Thoracic aorta (tissue), 2 donors: ENCODE measurements around the gene CNDP2. TPM values are rescaled to one million over a fixed set of nuclear protein-coding genes. Genes with fewer than 3 reads are reported as not detected.

Experiments used
- ATAC-seq: fragments of 150-250 bp; one replicate; pipeline ENCODE4 v1.8.0; 2017; ENCODE audit warnings: low read depth; ENCODE audit not compliant: insufficient number of reproducible peaks, low FRiP score
- DNase-seq: peaks from one replicate; pipeline ENCODE4 v3.0.0-alpha.2; 2020; ENCODE audit warnings: low spot score
- H3K27ac ChIP-seq, 2 donors: fragments of 200-600 bp; sonication (generic); 1 replicate in 1 of 2; 2 replicates in 1 of 2; pipeline ENCODE4 v1.5.1; 2016; ENCODE audit warnings: mild to moderate bottlenecking in 2 of 2, moderate library complexity in 2 of 2
- H3K27me3 ChIP-seq: fragments of 200-600 bp; sonication (generic); replicated peaks from 2 replicates; pipeline ENCODE4 v1.6.0; 2016; ENCODE audit warnings: mild to moderate bottlenecking; ENCODE audit not compliant: insufficient read depth
- H3K36me3 ChIP-seq: fragments of 200-600 bp; sonication (generic); one replicate; pipeline ENCODE4 v1.5.1; 2016
- H3K4me1 ChIP-seq, 2 donors: fragments of 200-600 bp; sonication (generic); 1 replicate in 1 of 2; 2 replicates in 1 of 2; pipeline versions ENCODE4 v1.5.1 to v1.6.0; 2016; ENCODE audit warnings: low read depth in 2 of 2, mild to moderate bottlenecking in 1 of 2; ENCODE audit not compliant: control insufficient read depth in 1 of 2
- H3K4me3 ChIP-seq: fragments of 200-600 bp; sonication (generic); 2 replicates; pipeline ENCODE4 v1.5.1; 2016; ENCODE audit warnings: mild to moderate bottlenecking
- H3K9me3 ChIP-seq: fragments of 200-600 bp; sonication (generic); 2 replicates; pipeline ENCODE4 v1.5.1; 2016
- total RNA-seq, 2 donors: library from RNA; depleted of rRNA; stranded (reverse); fragments of >200 nt; gene quantifications; one replicate each; pipeline versions ENCODE4 v1.1.0 to v1.2.3, GENCODE V29; 2016
- TF ChIP-seq, protein P1 (sequence below): fragments of 200-600 bp; sonication (generic); IDR thresholded peaks from one replicate; pipeline ENCODE4 v1.5.1; 2019; ENCODE audit warnings: antibody characterized with exemption

The CNDP2 gene
- total RNA-seq, 2 donors from 2014 or later = 44.3 to 106 TPM

DNA sequence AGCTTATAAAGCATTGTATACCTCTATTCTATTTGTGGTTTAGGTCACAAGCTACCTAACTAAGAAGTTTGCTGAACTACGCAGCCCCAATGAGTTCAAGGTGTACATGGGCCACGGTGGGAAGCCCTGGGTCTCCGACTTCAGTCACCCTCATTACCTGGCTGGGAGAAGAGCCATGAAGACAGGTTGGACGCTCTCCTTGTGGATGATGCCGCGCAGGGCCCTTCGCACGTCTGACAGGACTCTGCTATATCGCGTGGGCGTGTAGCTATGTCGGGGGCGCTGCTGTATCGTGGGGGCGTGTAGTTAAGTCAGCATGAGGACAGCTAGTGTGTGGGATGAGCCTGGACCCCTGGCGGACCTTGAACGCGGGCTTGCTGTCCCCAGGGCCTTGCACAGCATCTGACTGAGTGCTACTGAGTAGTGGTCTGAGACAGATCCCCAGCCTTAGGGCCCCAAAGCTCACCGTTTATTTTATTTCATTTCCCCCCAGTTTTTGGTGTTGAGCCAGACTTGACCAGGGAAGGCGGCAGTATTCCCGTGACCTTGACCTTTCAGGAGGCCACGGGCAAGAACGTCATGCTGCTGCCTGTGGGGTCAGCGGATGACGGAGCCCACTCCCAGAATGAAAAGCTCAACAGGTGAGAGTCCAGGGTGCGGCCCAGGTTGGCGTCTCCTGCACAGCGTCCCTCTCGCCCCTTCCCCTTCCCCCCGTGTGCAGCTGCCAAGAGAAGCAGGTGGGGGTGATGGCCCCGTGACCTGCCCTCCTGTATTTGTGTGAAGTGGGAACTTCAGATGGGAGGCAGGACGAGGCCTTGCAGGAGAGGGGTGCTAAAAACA is 22.5 kb downstream of the CNDP2 start:
- ATAC-seq (no peak), DNase-seq (no peak)
- H3K27ac ChIP-seq = no peak overlapping the region
- no peak overlapping the region for H3K4me3 ChIP-seq
- H3K27me3 ChIP-seq = no peaks in the 10 kb centered on the region
- H3K4me1 ChIP-seq = no peaks in the 10 kb centered on the region
- H3K36me3 ChIP-seq = peaks cover 45% of the 10 kb centered on the region
- no peaks in the 10 kb centered on the region for H3K9me3 ChIP-seq
- TF ChIP-seq, protein P1, sequence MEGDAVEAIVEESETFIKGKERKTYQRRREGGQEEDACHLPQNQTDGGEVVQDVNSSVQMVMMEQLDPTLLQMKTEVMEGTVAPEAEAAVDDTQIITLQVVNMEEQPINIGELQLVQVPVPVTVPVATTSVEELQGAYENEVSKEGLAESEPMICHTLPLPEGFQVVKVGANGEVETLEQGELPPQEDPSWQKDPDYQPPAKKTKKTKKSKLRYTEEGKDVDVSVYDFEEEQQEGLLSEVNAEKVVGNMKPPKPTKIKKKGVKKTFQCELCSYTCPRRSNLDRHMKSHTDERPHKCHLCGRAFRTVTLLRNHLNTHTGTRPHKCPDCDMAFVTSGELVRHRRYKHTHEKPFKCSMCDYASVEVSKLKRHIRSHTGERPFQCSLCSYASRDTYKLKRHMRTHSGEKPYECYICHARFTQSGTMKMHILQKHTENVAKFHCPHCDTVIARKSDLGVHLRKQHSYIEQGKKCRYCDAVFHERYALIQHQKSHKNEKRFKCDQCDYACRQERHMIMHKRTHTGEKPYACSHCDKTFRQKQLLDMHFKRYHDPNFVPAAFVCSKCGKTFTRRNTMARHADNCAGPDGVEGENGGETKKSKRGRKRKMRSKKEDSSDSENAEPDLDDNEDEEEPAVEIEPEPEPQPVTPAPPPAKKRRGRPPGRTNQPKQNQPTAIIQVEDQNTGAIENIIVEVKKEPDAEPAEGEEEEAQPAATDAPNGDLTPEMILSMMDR = no peak

DNA sequence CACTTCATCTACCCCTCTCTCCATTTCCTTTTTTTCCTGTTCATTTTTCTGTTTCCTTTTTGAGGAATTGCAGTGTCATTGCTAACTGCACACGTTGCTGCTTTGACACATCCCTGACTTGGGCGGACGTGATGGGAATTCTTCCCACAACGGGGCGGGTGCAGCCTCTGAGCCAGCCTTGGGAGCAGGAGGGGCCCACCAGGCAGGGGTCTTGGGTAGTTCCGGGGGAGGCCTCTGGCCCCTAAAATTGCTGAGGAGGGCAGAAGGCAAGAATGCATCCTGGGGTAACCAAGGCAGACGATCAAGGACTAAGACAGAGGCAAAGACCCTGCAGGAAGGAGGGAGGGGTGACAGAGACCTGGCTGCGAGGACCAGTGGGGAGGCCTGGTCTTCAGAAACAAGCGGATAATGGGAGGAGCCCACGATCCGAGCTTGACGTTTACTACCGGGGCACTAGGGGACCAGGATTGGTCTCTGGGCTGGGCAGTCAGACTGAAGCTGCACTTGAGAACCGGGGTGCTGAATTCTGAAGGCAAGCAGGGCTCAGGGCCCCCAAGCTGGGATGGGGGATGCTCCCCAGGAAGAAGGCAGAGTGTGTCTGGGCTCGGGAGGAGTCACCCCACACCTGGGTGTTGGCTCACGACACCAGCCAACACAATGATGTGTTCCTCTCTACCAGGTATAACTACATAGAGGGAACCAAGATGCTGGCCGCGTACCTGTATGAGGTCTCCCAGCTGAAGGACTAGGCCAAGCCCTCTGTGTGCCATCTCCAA is 23.3 kb downstream of the CNDP2 start:
- H3K36me3 ChIP-seq = peaks cover 42% of the 10 kb centered on the region
- no peak for ATAC-seq
- H3K4me3 ChIP-seq = no peak overlapping the region
- DNase-seq = no peak
- no peaks in the 10 kb centered on the region for H3K9me3 ChIP-seq
- no peak overlapping the region for H3K27ac ChIP-seq
- TF ChIP-seq, protein P1 = no peak
- no peaks in the 10 kb centered on the region for H3K4me1 ChIP-seq
- no peaks in the 10 kb centered on the region for H3K27me3 ChIP-seq

DNA sequence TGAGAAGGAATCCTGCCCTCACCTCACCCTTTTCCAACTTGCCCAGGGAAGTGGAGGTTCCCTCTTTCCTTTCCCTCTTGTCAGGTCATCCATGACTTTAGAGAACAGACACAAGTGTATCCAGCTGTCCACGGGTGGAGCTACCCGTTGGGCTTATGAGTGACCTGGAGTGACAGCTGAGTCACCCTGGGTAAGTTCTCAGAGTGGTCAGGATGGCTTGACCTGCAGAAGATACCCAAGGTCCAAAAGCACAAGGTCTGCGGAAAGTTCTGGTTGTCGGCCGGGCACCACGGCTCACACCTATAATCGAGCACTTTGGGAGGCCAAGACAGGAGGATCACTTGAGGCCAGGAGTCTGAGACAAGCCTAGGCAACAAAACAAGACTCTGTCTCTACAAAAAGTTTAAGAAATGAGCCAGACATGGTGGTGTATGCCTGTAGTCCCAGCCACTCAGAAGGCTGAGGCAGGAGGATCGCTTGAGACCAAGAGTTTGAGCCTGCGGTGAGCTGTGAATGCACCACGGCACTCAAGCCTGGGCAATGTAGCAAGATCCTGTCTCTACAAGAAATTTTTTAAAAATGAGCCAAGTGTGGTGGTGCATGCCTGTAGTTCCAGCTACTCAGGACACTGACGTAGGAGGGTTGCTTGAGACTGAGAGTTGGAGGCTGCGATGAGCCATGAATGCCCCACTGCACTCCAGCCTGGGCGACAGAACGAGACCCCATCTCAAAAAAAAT is 24.1 kb downstream of the CNDP2 start:
- no peak for DNase-seq
- H3K27me3 ChIP-seq = no peaks in the 10 kb centered on the region
- TF ChIP-seq, protein P1 = no peak
- H3K4me3 ChIP-seq = no peak overlapping the region
- peaks cover 41% of the 10 kb centered on the region for H3K36me3 ChIP-seq
- ATAC-seq = no peak
- no peak overlapping the region for H3K27ac ChIP-seq
- H3K4me1 ChIP-seq = no peaks in the 10 kb centered on the region
- H3K9me3 ChIP-seq = no peaks in the 10 kb centered on the region

DNA sequence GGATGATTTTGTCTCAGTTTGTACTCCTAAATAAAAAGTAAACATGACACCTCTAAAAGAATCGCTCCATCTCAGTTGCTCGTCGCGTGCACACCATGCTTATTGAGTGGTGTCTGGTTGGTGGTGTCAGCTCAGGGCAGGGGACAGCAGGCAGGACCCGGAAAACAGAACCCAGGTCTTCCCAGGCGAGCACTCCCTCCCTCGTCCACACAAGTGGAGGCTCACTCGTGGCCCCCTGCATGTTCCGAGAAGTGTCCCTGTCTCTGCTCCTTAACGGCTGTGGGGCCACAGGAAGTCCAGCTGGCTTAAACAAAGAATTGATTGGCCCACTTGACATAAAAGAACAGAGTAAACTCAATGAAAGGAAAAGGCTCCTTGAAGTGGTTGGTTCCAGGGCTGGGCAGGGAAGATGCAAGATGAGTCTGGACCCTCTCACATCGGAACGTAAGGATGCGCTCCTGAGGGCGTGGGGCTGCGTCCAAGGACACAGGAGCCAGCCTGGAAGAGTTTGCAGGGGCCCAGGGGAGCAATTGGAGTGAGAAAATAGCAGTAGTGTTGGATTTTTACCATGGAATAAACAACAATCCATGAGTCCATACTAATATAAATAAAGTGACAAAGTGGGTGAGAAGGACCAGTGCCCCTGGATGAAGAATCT is 25.0 kb downstream of the CNDP2 start:
- H3K4me3 ChIP-seq = no peak overlapping the region
- no peaks in the 10 kb centered on the region for H3K27me3 ChIP-seq
- ATAC-seq (no peak), DNase-seq (no peak)
- TF ChIP-seq, protein P1 = no peak
- H3K27ac ChIP-seq = no peak overlapping the region
- H3K4me1 ChIP-seq = no peaks in the 10 kb centered on the region
- no peaks in the 10 kb centered on the region for H3K9me3 ChIP-seq
- peaks cover 31% of the 10 kb centered on the region for H3K36me3 ChIP-seq
